ENCODE measurements around the gene STXBP5. TPM values are rescaled to one million over a fixed set of nuclear protein-coding genes. Genes with fewer than 3 reads are reported as not detected.

STXBP5 gene
- total and polyA plus RNA-seq, 4 donors: 1.9 to 8.9 (median 4.8) TPM

GRCh38 chr6:147238164-147238563 is 33.9 kb downstream of the STXBP5 start:
- Histone ChIP-seq H3K9ac (ENCODE audit: low read depth in 1 of 2, low read length in 2 of 2) (no peak overlapping the region), H3K27ac (ENCODE audit: low read depth in 1 of 2, low read length in 2 of 2) (no peak overlapping the region), H3K36me3 (ENCODE audit: control insufficient read depth in 4 of 4, insufficient read depth in 3 of 4, low read depth in 1 of 4, low read length in 3 of 4) (peaks cover 0 to 3% (median under 1%) of the 10 kb centered on the region in 4 donors), H3K4me3 (ENCODE audit: low read depth in 1 of 3, low read length in 3 of 3) (no peak overlapping the region), H3K4me1 (ENCODE audit: control insufficient read depth in 4 of 4, insufficient read depth in 4 of 4, low read length in 3 of 4) (no peaks in the 10 kb centered on the region), H3K27me3 (ENCODE audit: control insufficient read depth in 4 of 4, insufficient read depth in 4 of 4, low read length in 3 of 4) (no peaks in the 10 kb centered on the region), H3K9me3 (ENCODE audit: control insufficient read depth in 4 of 4, low read length in 3 of 4) (no peaks in the 10 kb centered on the region)
- no peak for TF ChIP-seq ZBTB33 (IDR thresholded peaks at IDR 0.05)
- TF ChIP-seq ATF3 (IDR thresholded peaks at IDR 0.05): no peak
- TF ChIP-seq REST (IDR thresholded peaks at IDR 0.05): no peak
- TF ChIP-seq YY1 (IDR thresholded peaks at IDR 0.05): no peak
- no peak for TF ChIP-seq GABPA (IDR thresholded peaks at IDR 0.05 in 1 of 2, conservative IDR thresholded peaks at IDR 0.05 in 1 of 2)
- TF ChIP-seq EGR1 (IDR thresholded peaks at IDR 0.05; ENCODE audit: low read depth in 2 of 2): no peak
- no peak for TF ChIP-seq TAF1 (conservative IDR thresholded peaks at IDR 0.05)
- TF ChIP-seq SP1 (IDR thresholded peaks at IDR 0.05): no peak
- TF ChIP-seq HNF4G (IDR thresholded peaks at IDR 0.05): no peak
- DNase-seq (ENCODE audit: low spot score): no peak
- whole genome bisulfite sequencing: 94% methylated on average over 3 of the region's 3 CpGs

- no peak for TF ChIP-seq TAF1 (conservative IDR thresholded peaks at IDR 0.05)
- TF ChIP-seq HNF4A (conservative IDR thresholded peaks at IDR 0.05): no peak
- no peak for TF ChIP-seq YY1 (IDR thresholded peaks at IDR 0.05)
- TF ChIP-seq CTCF (IDR thresholded peaks at IDR 0.05; ENCODE audit: low read depth, low read length, missing input control): no peak
- H3K9me3 ChIP-seq (ENCODE audit: control insufficient read depth in 4 of 4, low read length in 3 of 4): no peaks in the 10 kb centered on the region
- WGBS: 98% methylated on average over 5 of the region's 5 CpGs
- DNase-seq (ENCODE audit: low spot score): no peak
- H3K9ac ChIP-seq (ENCODE audit: low read depth in 1 of 2, low read length in 2 of 2): no peak overlapping the region
- H3K27ac ChIP-seq (ENCODE audit: low read depth in 1 of 2, low read length in 2 of 2): no peak overlapping the region
- no peak overlapping the region for H3K4me3 ChIP-seq (ENCODE audit: low read depth in 1 of 3, low read length in 3 of 3)
- H3K27me3 ChIP-seq (ENCODE audit: control insufficient read depth in 4 of 4, insufficient read depth in 4 of 4, low read length in 3 of 4): no peaks in the 10 kb centered on the region
- peaks cover 0 to 3% (median under 1%) of the 10 kb centered on the region in 4 donors for H3K36me3 ChIP-seq (ENCODE audit: control insufficient read depth in 4 of 4, insufficient read depth in 3 of 4, low read depth in 1 of 4, low read length in 3 of 4)
- H3K4me1 ChIP-seq (ENCODE audit: control insufficient read depth in 4 of 4, insufficient read depth in 4 of 4, low read length in 3 of 4): no peaks in the 10 kb centered on the region
Observed at GRCh38 chr6:147238906-147239305, 34.7 kb downstream of the STXBP5 start.

Measured in liver (tissue), 9 donors.